Measurements from ENCODE around the gene KRT28.

KRT28 gene

DNA sequence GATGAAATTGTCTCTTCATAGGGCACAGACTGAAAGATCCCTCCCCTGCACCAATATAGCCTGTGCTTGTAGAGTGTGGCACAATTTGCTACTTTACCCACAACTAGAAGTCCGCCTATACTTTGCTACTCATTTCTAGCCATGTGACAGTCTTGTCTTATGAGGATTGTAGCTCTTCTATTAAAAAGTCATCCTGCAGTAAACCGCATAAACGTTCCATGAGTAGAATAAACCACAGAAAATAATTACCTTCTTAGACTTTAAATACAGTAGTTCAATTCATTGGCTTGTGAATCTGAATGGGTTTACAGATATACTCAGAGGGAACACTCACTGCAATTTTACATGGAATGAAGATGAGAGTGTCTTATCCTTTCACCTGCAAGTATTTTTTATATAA, 21.8 kb downstream of the KRT28 start:
- Histone ChIP-seq H3K36me3 (ENCODE audit: low read depth) (no peaks in the 10 kb centered on the region), H3K27me3 (ENCODE audit: insufficient read depth, poor library complexity, severe bottlenecking) (peaks cover 18% of the 10 kb centered on the region), H3K4me3 (ENCODE audit: severe bottlenecking) (no peak overlapping the region), H3K27ac (ENCODE audit: poor library complexity, severe bottlenecking) (no peak overlapping the region), H3K4me1 (ENCODE audit: insufficient read depth, poor library complexity, severe bottlenecking) (no peaks in the 10 kb centered on the region), H3K9me3 (ENCODE audit: severe bottlenecking) (no peaks in the 10 kb centered on the region)
- ATAC-seq (ENCODE audit: low read depth): no peak
- DNase-seq (ENCODE audit: low spot score): no peak
- TF ChIP-seq, protein P1, sequence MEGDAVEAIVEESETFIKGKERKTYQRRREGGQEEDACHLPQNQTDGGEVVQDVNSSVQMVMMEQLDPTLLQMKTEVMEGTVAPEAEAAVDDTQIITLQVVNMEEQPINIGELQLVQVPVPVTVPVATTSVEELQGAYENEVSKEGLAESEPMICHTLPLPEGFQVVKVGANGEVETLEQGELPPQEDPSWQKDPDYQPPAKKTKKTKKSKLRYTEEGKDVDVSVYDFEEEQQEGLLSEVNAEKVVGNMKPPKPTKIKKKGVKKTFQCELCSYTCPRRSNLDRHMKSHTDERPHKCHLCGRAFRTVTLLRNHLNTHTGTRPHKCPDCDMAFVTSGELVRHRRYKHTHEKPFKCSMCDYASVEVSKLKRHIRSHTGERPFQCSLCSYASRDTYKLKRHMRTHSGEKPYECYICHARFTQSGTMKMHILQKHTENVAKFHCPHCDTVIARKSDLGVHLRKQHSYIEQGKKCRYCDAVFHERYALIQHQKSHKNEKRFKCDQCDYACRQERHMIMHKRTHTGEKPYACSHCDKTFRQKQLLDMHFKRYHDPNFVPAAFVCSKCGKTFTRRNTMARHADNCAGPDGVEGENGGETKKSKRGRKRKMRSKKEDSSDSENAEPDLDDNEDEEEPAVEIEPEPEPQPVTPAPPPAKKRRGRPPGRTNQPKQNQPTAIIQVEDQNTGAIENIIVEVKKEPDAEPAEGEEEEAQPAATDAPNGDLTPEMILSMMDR (IDR thresholded peaks at IDR 0.05; ENCODE audit: poor library complexity, severe bottlenecking): no peak

DNA sequence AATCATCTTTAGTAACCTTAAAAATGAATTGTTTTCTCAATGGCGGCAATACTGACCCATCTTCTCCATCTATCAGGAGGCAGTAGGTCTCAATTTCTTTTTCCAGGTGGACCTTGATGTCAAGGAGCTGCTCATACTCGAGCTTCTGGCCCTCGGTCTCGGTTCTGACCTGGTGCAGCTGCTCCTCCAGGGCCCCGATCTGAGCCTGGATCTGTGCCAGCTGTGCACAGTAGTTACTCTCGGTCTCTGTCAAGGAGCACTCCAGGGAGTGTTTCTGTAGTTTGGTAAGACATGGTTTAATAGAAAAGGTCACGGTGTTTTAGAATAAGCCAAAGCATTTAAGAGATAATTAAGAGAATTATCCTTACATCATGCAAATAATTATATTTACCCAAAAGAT, 22.3 kb downstream of the KRT28 start:
- ATAC-seq (ENCODE audit: low read depth) (no peak), DNase-seq (ENCODE audit: low spot score) (no peak)
- H3K36me3 ChIP-seq (ENCODE audit: low read depth): no peaks in the 10 kb centered on the region
- TF ChIP-seq, protein P1 (IDR thresholded peaks at IDR 0.05; ENCODE audit: poor library complexity, severe bottlenecking): no peak
- no peak overlapping the region for H3K27ac ChIP-seq (ENCODE audit: poor library complexity, severe bottlenecking)
- no peak overlapping the region for H3K4me3 ChIP-seq (ENCODE audit: severe bottlenecking)
- H3K4me1 ChIP-seq (ENCODE audit: insufficient read depth, poor library complexity, severe bottlenecking): no peaks in the 10 kb centered on the region
- no peaks in the 10 kb centered on the region for H3K9me3 ChIP-seq (ENCODE audit: severe bottlenecking)
- H3K27me3 ChIP-seq (ENCODE audit: insufficient read depth, poor library complexity, severe bottlenecking): peaks cover 20% of the 10 kb centered on the region

DNA sequence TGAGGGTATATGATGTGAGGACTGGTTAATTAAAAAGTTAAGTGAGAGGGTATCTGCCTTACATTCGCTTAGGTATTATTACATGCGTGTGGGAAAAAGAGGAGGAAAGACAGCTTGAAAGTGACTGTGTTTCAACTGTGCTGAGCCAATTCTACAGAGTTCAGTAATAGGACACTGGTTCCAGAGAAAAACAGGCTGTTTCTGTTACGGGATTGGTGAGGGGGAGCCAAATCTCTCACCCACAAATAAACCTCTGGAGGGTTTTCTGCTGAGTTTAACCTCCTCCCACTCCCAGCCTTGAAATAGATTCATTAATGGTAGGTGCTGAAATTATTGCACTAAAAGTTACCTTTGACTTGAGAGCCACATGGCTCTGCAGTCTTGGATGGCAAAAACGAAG, 23.8 kb downstream of the KRT28 start:
- Histone ChIP-seq H3K4me3 (ENCODE audit: severe bottlenecking) (no peak overlapping the region), H3K9me3 (ENCODE audit: severe bottlenecking) (no peaks in the 10 kb centered on the region), H3K36me3 (ENCODE audit: low read depth) (no peaks in the 10 kb centered on the region), H3K27ac (ENCODE audit: poor library complexity, severe bottlenecking) (no peak overlapping the region), H3K27me3 (ENCODE audit: insufficient read depth, poor library complexity, severe bottlenecking) (peaks cover 31% of the 10 kb centered on the region), H3K4me1 (ENCODE audit: insufficient read depth, poor library complexity, severe bottlenecking) (no peaks in the 10 kb centered on the region)
- TF ChIP-seq, protein P1 (IDR thresholded peaks at IDR 0.05; ENCODE audit: poor library complexity, severe bottlenecking): no peak
- no peak for ATAC-seq (ENCODE audit: low read depth)
- DNase-seq (ENCODE audit: low spot score): no peak

DNA sequence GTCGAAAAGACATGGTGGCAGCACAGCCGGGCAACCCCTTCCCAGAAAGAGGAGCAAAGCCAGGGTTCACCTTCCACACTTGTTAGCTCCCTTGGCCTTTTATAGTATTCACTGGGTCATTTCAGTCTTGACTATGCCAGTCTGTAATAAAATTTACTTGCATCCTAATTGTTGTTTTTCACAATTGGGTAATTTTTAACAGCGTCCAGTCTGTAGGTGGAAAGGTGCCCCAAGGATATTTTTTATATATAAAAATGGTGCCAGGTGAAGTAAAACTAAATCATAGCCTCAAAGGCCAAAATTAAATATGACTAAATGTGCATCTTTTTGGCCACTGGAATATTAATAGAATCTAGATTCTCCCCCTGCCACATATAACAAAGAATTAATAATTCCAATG, 27.7 kb downstream of the KRT28 start, which contains the start of gene KRT26:
TSS of gene KRT26 (minus strand) at position 101 of the 400 bp plus-strand sequence. CDS start at position 13, 88 bp downstream.
- DNase-seq (ENCODE audit: low spot score): no peak
- Histone ChIP-seq H3K9me3 (ENCODE audit: severe bottlenecking) (no peaks in the 10 kb centered on the region), H3K27me3 (ENCODE audit: insufficient read depth, poor library complexity, severe bottlenecking) (peaks cover 32% of the 10 kb centered on the region), H3K4me3 (ENCODE audit: severe bottlenecking) (no peak within 1 kb of the TSS), H3K4me1 (ENCODE audit: insufficient read depth, poor library complexity, severe bottlenecking) (no peaks in the 10 kb centered on the region), H3K36me3 (ENCODE audit: low read depth) (no peaks in the 10 kb centered on the region), H3K27ac (ENCODE audit: poor library complexity, severe bottlenecking) (no peak within 1 kb of the TSS)
- no peak for ATAC-seq (ENCODE audit: low read depth)
- TF ChIP-seq, protein P1 (IDR thresholded peaks at IDR 0.05; ENCODE audit: poor library complexity, severe bottlenecking): no peak

DNA sequence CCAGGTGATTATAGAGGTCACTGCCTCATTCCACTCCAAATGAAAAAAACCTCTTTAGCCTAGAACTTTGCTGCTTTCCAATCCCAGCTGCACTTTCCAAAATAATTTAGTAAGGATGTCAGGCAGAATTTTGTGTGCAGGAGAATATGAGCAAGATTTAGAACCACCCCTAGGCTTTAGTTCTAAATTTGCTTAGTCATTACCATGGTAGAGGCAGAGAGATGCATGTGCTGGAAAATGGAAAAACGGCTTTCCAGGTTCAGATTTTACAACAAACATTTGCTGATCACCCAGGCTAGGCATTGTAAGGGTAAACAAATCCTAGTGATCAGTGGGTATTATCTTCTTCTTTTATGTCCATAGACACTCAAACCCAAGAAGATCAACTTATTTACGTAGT, 34.1 kb downstream of the KRT28 start:
- no peaks in the 10 kb centered on the region for H3K36me3 ChIP-seq (ENCODE audit: low read depth)
- DNase-seq (ENCODE audit: low spot score): no peak
- TF ChIP-seq, protein P1 (IDR thresholded peaks at IDR 0.05; ENCODE audit: poor library complexity, severe bottlenecking): no peak
- ATAC-seq (ENCODE audit: low read depth): no peak
- peaks cover 9% of the 10 kb centered on the region for H3K9me3 ChIP-seq (ENCODE audit: severe bottlenecking)
- peaks cover 2% of the 10 kb centered on the region for H3K27me3 ChIP-seq (ENCODE audit: insufficient read depth, poor library complexity, severe bottlenecking)
- no peak overlapping the region for H3K4me3 ChIP-seq (ENCODE audit: severe bottlenecking)
- no peaks in the 10 kb centered on the region for H3K4me1 ChIP-seq (ENCODE audit: insufficient read depth, poor library complexity, severe bottlenecking)
- no peak overlapping the region for H3K27ac ChIP-seq (ENCODE audit: poor library complexity, severe bottlenecking)
